HTR-8/SVneo (cell line): ENCODE results near the gene TEX264.

Experiments
- DNase-seq: peaks from one replicate; pipeline ENCODE4 v3.0.0; 2011; ENCODE audit warnings: low spot score, mixed read lengths; ENCODE audit not compliant: insufficient read length
- FAIRE-seq: peaks from 2 replicates; lab custom pipeline; 2011; peaks lifted over from hg19 to GRCh38; lab: Jason Lieb, UNC

Gene TEX264

GRCh38 chr3:51673181-51673801 lies 2.2 kb downstream of the TEX264 start:
- DNase-seq (no peak), FAIRE-seq (no peak)

- DNase-seq (no peak), FAIRE-seq (no peak)
Observed at GRCh38 chr3:51673802-51674654, 3.0 kb downstream of the TEX264 start.

- DNase-seq (no peak), FAIRE-seq (no peak)
Observed at GRCh38 chr3:51675201-51675611, 4.2 kb downstream of the TEX264 start.

GRCh38 chr3:51676102-51676640 lies 5.1 kb downstream of the TEX264 start:
- FAIRE-seq: no peak
- no peak for DNase-seq

GRCh38 chr3:51677358-51677757 lies 6.3 kb downstream of the TEX264 start:
- DNase-seq: no peak
- FAIRE-seq: no peak

GRCh38 chr3:51678186-51678585 lies 7.1 kb downstream of the TEX264 start:
- DNase-seq (no peak), FAIRE-seq (no peak)

- DNase-seq (no peak), FAIRE-seq (no peak)
Observed at GRCh38 chr3:51678641-51679040, 7.6 kb downstream of the TEX264 start.

- FAIRE-seq: no peak
- DNase-seq: no peak
Observed at GRCh38 chr3:51679318-51679717, 8.3 kb downstream of the TEX264 start.

- FAIRE-seq (peak; percentile 9), DNase-seq (no peak)
Observed at GRCh38 chr3:51679777-51680176, 8.7 kb downstream of the TEX264 start.

- DNase-seq (no peak), FAIRE-seq (no peak)
Observed at GRCh38 chr3:51680196-51680595, 9.1 kb downstream of the TEX264 start.

GRCh38 chr3:51680663-51681230 lies 9.7 kb downstream of the TEX264 start:
- DNase-seq (no peak), FAIRE-seq (no peak)

GRCh38 chr3:51681453-51681852 lies 10.4 kb downstream of the TEX264 start:
- DNase-seq (no peak), FAIRE-seq (peak; percentile 9)

GRCh38 chr3:51682079-51682478 lies 11.0 kb downstream of the TEX264 start:
- FAIRE-seq (peak; percentile 98), DNase-seq (peak; percentile 91)

GRCh38 chr3:51682526-51682925 lies 11.5 kb downstream of the TEX264 start:
- DNase-seq (no peak), FAIRE-seq (no peak)

GRCh38 chr3:51683566-51683965 lies 12.5 kb downstream of the TEX264 start:
- no peak for FAIRE-seq
- no peak for DNase-seq

GRCh38 chr3:51684971-51685751 lies 14.1 kb downstream of the TEX264 start:
- DNase-seq (no peak), FAIRE-seq (peak; percentile 20)

- FAIRE-seq (no peak), DNase-seq (no peak)
Observed at GRCh38 chr3:51686056-51686455, 15.0 kb downstream of the TEX264 start.

- DNase-seq: no peak
- peak; percentile 51 for FAIRE-seq
Observed at GRCh38 chr3:51686512-51687215, 15.6 kb downstream of the TEX264 start.

- FAIRE-seq: peak; percentile 74
- peak; percentile 57 for DNase-seq
Observed at GRCh38 chr3:51687431-51688205, 16.6 kb downstream of the TEX264 start.
